SIG-M5 treated with dmso at 0.1 percent for 504 hours (cell line): ENCODE measurements around the gene POLR2A.
"Not testable (repeated sequence)": the region's sequence is repeated elsewhere in the genome, so short reads cannot be mapped to it uniquely, and the experiment has no call there.

ENCODE experiments used
- DNase-seq: peaks from one replicate; lab custom pipeline; 2025; ENCODE audit not compliant: unreplicated experiment; lab: John Stamatoyannopoulos, UW

The POLR2A gene

GRCh38 chr17:7460850-7461660, 23.1 kb upstream of the POLR2A start:
- no peak for DNase-seq

DNA sequence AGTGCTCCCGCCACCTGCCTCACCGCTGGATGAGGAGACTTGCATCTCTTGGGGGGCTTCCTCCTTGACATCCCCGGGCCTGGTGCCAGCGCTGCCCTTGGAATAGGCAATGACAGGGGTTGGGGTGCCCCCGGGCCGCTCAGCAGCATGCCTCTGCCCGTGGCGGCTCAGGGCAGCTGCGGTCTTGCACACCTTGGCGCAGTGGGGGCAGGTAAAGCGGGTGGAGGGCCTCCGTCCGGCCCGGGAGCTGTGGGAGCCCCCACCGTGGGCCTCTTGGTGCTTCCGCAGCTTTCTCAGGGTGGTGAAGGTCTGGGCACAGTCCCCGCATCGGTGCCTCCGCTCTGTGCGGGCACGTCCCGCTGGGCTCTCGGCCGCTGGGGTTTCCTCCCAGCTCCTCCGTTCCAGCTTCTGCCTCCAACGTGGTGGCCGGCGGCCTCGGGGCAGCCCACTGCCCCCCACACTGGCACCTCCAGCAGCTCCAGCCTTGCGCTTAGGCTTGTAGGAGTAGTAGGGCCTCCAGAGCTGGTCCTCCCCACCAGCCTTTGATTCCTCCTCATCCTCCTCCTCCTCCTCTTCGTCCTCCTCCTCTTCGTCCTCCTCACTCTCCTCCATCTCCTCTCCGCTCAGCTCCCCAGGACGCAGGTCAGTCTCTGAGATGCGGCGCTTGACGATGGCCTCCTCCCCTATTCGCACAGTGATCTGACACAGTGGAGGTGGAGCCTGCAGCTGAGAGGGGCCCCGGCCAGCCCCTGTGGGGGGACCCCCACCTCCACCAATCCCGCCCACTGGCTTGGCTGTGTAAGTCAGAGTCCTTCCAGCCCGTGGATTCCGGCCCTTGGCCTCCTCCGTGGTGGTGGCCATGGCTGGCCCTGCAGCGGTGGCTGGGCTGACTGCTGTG, 21.4 kb upstream of the POLR2A start:
- DNase-seq: no peak

DNA sequence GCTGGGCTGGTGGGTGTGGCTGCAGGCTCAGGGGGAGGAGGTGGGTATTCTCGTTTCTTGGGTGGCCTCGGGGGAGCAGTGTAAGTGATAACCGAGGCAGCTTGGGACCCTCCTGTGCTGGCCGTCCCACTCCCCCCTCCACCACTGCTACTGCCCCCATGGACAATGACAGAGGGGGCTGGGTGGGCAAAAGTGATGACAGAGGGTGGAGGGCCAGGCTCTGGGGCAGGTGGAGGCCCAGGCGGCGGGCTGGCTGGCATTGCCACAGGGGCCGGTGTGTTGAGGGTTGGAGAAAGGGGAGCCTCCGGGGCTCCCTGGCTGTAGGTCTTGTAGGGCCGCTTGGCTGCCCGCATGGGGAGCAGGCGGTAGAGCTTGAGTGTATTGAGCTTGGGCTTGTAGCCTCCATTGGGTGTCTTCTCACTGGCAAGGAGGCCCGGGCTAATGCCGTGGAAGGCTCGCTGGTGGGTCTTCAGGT, 20.8 kb upstream of the POLR2A start:
- no peak for DNase-seq

DNA sequence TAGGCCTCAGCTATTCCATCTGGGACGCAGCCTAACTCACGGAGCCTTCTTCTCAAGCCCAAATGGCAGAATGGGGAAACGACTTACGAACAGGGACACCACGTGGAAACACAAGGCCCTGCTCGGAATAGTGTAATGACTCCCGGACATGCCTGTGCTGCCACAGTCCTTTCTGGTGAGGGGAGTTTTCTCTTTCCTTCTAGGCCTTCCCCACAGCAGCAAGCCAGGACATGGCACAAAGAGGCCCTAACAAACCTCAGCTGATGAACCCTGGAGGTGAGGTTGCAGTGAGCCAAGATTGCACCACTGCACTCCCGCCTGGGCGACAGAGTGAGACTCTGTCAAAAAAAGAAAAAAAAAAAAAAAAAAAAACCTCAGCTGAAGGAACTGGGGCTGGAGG, 20.1 kb upstream of the POLR2A start:
- DNase-seq: no peak

- DNase-seq: no peak
Observed at GRCh38 chr17:7465597-7466275, 18.4 kb upstream of the POLR2A start.

- DNase-seq: no peak
Observed at GRCh38 chr17:7466318-7466638, 17.9 kb upstream of the POLR2A start.

DNA sequence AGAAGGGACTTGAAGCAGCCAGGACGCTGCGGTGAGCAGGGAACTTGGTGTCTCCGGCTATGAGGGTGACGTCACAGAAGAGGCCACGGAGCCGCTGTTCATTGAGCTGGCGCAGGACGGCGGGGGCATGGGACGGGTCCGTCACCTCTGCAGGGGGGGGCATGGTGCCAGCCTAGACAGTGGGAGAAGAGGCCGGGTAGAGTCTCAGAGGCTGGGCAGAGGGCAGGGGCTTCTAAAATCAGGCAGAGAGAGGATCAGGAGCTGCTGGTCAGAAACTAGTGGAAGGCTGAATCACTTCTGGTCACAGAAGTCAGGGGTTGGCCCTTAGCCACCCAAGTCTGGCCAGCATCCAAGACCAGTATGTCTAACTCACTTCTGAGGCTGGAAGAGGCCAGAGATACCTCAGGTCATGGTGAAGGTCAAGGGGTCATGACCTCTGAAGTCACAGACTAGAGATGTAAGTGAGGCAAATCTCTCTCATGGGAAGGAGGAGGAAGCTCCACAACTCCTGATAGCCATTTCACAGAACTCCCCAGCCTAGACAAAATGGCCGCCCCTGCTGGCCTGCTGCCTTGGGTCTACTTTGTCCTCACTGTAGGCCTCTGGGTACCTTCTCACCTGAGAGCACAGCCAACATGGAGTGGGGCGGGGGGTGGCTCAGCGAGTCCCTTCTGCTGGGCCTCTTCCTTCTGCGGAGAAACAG, 17.4 kb upstream of the POLR2A start:
- no peak for DNase-seq

- DNase-seq: no peak
Observed at GRCh38 chr17:7467498-7467897, 16.7 kb upstream of the POLR2A start.

DNA sequence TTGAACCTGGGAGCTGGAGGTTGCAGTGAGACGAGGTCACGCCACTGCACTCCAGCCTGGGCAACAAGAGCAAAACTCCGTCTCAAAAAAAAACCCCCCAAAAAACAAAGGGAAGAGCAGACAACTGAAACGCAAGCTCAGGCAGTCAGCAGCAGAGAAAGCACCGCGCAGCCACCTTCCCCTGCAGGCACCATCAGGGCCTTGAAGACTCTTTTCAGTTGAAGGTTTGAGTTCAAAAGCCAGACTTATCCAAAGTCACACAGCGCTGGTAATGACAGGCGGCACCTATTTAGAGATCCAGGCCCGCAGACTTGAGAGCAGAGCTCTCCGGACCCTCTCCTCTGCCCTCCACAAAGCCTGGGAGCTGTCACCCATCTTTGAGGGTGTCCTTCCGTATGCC, 15.9 kb upstream of the POLR2A start:
- no peak for DNase-seq

- no peak for DNase-seq
Observed at GRCh38 chr17:7468804-7469389, 15.3 kb upstream of the POLR2A start.

DNA sequence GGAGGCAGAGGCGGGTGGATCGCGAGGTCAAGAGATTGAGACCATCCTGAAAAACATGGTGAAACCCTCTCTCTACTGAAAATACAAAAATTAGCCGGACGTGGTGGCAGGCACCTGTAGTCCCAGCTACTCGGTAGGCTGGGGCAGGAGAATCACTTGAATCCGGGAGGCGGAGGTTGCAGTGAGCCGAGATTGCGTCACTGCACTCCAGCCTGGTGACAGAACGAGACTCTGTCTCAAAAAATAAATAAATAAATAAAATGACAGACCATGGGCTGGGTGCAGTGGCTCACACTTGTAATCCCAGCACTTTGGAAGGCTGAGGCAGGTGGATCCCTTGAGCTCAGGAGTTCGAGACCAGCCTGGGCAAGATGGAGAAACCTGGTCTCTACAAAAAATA, 14.3 kb upstream of the POLR2A start:
- DNase-seq: not testable (repeated sequence)

DNA sequence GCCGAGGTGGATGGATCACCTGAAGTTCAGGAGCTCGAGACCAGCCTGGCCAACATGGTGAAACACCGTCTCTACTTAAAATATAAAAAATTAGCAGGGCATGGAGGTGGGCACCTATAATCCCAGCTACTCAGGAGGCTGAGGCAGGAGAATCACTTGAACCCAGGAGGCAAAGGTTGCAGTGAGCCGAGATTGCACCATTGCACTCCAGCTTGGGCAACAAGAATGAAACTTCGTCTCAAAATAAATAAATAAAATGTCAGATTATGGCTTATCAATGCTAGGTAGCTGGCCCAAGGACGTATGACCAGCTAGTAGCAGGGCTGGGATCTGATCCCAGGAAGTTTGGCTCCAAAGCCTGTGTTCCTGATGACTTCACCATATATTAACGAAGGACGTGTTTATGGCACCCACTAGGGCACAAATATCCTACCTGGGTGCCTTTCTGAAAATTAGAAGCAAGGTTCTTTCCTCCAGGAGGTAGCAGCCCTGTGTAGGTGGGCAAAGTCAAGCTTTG, 13.7 kb upstream of the POLR2A start:
- DNase-seq: not testable (repeated sequence)

GRCh38 chr17:7471729-7472128, 12.4 kb upstream of the POLR2A start:
- DNase-seq: no peak

DNA sequence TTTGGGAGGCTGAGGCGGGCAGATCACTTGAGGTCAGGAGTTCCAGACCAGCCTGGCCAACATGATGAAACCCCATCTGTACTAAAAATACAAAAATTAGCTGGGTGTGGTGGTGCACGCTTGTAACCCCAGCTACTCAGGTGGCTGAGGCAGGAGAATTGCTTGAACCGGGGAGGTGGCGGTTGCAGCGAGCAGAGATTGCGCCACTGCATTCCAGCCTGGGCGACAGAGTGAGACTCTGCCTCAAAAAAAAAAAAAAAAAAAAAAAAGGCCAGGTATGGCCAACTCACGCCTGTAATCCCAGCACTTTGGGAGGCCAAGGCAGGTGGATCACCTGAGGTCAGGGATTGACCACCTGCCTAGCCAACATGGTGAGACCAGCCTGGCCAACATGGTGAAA, 9.4 kb upstream of the POLR2A start:
- not testable (repeated sequence) for DNase-seq

GRCh38 chr17:7475764-7476422, 8.3 kb upstream of the POLR2A start:
- DNase-seq: no peak

- DNase-seq: no peak
Observed at GRCh38 chr17:7476494-7476893, 7.7 kb upstream of the POLR2A start.

DNA sequence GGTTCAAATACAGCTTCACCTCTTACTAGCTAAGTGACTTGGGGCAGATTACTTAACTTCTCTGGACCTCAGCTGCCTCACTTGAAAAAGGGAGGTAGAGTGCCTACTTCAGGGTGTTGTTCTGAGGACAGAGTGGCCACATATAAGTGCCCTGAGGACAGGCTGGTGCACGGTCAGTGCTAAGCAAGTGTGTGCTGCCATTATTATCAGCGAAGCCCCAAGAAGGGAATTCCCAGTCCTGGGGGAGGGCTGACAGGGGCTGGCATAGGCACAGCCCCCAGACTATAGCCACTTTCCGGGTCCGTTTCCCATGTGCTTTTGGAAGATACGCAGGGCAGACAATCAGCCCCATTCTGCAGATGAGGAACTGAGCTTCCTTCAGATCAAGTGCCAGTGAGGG, 7.2 kb upstream of the POLR2A start:
- no peak for DNase-seq

GRCh38 chr17:7477392-7478275, 6.5 kb upstream of the POLR2A start:
- peak; percentile 39 for DNase-seq
